Tibial nerve (tissue), 4 donors: ENCODE results near the gene KRT82.
"Not testable (repeated sequence)": the region's sequence is repeated elsewhere in the genome, so short reads cannot be mapped to it uniquely, and the experiment has no call there.

ENCODE experiments used
- CTCF ChIP-seq, 5 experiments: fragments of 200-600 bp in 3 of 5; fragments of 450-650 bp in 2 of 5; sonication (generic) in 3 of 5; IDR thresholded peaks; one replicate each; pipeline ENCODE4 v1.5.1; 2016 to 2019; ENCODE audit warnings: antibody characterized with exemption in 5 of 5, mild to moderate bottlenecking in 3 of 5, moderate library complexity in 2 of 5
- EP300 ChIP-seq, 2 donors: sonication (generic); formaldehyde crosslinking; IDR thresholded peaks; one replicate each; pipeline ENCODE4 v1.6.1; 2017; ENCODE audit warnings: antibody characterized with exemption in 2 of 2, mild to moderate bottlenecking in 1 of 2
- POLR2A ChIP-seq, 2 donors: fragments of 450-650 bp; IDR thresholded peaks; one replicate each; pipeline ENCODE4 v1.6.1; 2017; ENCODE audit warnings: antibody characterized with exemption in 2 of 2, mild to moderate bottlenecking in 2 of 2, moderate library complexity in 2 of 2

- not testable (repeated sequence) for TF ChIP-seq POLR2A, EP300, CTCF (IDR thresholded peaks at IDR 0.05)
These were observed 61.1 kb downstream of the KRT82 start for GRCh38 chr12:52345041-52345440.
